Endothelial cell (in vitro differentiated cells): Measurements from ENCODE around the gene FLT1. TPM values are rescaled to one million over a fixed set of nuclear protein-coding genes. Genes with fewer than 3 reads are reported as not detected.

ENCODE experiments used
- DNase-seq: peaks from one replicate; pipeline ENCODE4 v3.0.0; 2021; ENCODE audit warnings: low spot score
- H3K27ac Mint-ChIP-seq: one replicate; pipeline ENCODE4 v1.8.0; 2021; ENCODE audit warnings: mixed read lengths, inconsistent platforms; ENCODE audit not compliant: unreplicated experiment
- H3K27me3 Mint-ChIP-seq: one replicate; pipeline ENCODE4 v1.8.0; 2021; ENCODE audit warnings: mild to moderate bottlenecking, moderate library complexity, mixed read lengths, inconsistent platforms; ENCODE audit not compliant: unreplicated experiment
- H3K36me3 Mint-ChIP-seq: one replicate; pipeline ENCODE4 v1.8.0; 2021; ENCODE audit warnings: mild to moderate bottlenecking, low read depth, mixed read lengths, inconsistent platforms; ENCODE audit not compliant: unreplicated experiment
- H3K4me1 Mint-ChIP-seq: one replicate; pipeline ENCODE4 v1.8.0; 2021; ENCODE audit warnings: mild to moderate bottlenecking, mixed read lengths, inconsistent platforms; ENCODE audit not compliant: unreplicated experiment
- H3K4me3 Mint-ChIP-seq: one replicate; pipeline ENCODE4 v1.8.0; 2021; ENCODE audit warnings: mild to moderate bottlenecking, mixed read lengths, inconsistent platforms; ENCODE audit not compliant: unreplicated experiment
- H3K9me3 Mint-ChIP-seq: one replicate; pipeline ENCODE4 v1.8.0; 2021; ENCODE audit warnings: mixed read lengths, inconsistent platforms; ENCODE audit not compliant: unreplicated experiment
- CTCF ChIP-seq: fragments of 200-600 bp; sonication (generic); IDR thresholded peaks from one replicate; pipeline ENCODE4 v1.5.0; 2021; ENCODE audit warnings: antibody characterized with exemption; ENCODE audit not compliant: unreplicated experiment
- total RNA-seq: library from RNA; stranded (reverse); fragmentation: NEBNext Ultra II Directional; extraction: Animal tissue kit (Norgen Biotek cat#: 25700); gene quantifications from one replicate; pipeline ENCODE4 v1.2.1, GENCODE V29; 2021; ENCODE audit not compliant: unreplicated experiment

Gene FLT1
- total RNA-seq, 1 donor from 2014 or later = 759 TPM

- H3K4me1 Mint-ChIP-seq = peaks cover 69% of the 10 kb centered on the region
- no peak for TF ChIP-seq CTCF
- H3K27ac Mint-ChIP-seq = no peak overlapping the region
- DNase-seq = no peak
- H3K36me3 Mint-ChIP-seq = peaks cover 54% of the 10 kb centered on the region
- no peaks in the 10 kb centered on the region for H3K9me3 Mint-ChIP-seq
- H3K4me3 Mint-ChIP-seq = no peak overlapping the region
- H3K27me3 Mint-ChIP-seq = peaks cover 5% of the 10 kb centered on the region
These were observed 138.3 kb downstream of the FLT1 start for GRCh38 chr13:28356561-28357021.

GRCh38 chr13:28355822-28356371 is 139.0 kb downstream of the FLT1 start:
- no peak for DNase-seq
- H3K9me3 Mint-ChIP-seq = no peaks in the 10 kb centered on the region
- peaks cover 74% of the 10 kb centered on the region for H3K4me1 Mint-ChIP-seq
- H3K27me3 Mint-ChIP-seq = peaks cover 5% of the 10 kb centered on the region
- H3K27ac Mint-ChIP-seq = peak overlapping the region; percentile 62
- peak overlapping the region; percentile 37 for H3K4me3 Mint-ChIP-seq
- no peak for TF ChIP-seq CTCF
- peaks cover 58% of the 10 kb centered on the region for H3K36me3 Mint-ChIP-seq

GRCh38 chr13:28355046-28355821 is 139.7 kb downstream of the FLT1 start:
- Mint-ChIP-seq H3K9me3 (no peaks in the 10 kb centered on the region), H3K4me3 (peak overlapping the region; percentile 37), H3K27ac (peak overlapping the region; percentile 62), H3K27me3 (peaks cover 9% of the 10 kb centered on the region), H3K4me1 (peaks cover 79% of the 10 kb centered on the region), H3K36me3 (peaks cover 57% of the 10 kb centered on the region)
- no peak for DNase-seq
- no peak for TF ChIP-seq CTCF

- Mint-ChIP-seq H3K4me1 (peaks cover 87% of the 10 kb centered on the region), H3K9me3 (no peaks in the 10 kb centered on the region), H3K36me3 (peaks cover 67% of the 10 kb centered on the region), H3K4me3 (peak overlapping the region; percentile 49), H3K27me3 (peaks cover 14% of the 10 kb centered on the region), H3K27ac (no peak overlapping the region)
- no peak for DNase-seq
- TF ChIP-seq CTCF = no peak
These were observed 141.2 kb downstream of the FLT1 start for GRCh38 chr13:28353679-28354078.
